ENCODE data around the gene TUBB. TPM values are rescaled to one million over a fixed set of nuclear protein-coding genes. Genes with fewer than 3 reads are reported as not detected.

Gene TUBB
- total and polyA plus RNA-seq, 10 donors = 109 to 344 (median 243) TPM

DNA sequence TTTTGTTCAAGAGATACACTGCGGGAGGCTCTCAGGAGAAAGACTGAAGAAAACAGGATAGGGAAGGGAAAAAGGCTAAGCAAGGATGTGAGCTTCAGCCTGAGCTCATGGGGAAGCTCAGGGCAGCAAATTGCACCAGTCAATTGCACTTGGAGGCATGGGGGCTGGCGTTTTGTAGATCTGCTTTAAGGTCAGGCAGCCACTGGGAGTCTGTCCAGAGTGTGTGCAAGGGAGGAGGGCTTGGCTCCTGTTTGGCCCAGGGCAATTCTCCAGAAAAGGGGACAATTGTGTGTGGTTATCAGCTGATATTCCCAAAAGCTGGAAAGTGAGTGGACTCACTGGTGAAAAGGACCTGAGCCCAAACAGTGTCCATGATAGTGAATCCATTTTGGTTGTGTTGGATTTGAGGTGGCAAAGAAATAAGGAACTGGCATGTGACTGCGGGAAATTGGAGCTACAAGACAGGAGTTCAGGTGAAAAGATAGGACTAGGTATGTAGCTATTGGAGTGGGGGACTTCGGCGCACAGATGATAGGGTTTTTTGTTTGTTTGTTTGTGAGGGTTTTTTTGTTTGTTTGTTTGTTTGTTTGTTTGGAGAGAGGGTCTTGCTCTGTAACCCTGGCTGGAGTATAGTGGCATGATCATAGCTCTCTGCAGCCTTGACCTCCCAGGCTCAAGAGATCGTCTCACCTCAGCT is 46.5 kb downstream of the TUBB start:
- TF ChIP-seq POLR2AphosphoS5 (IDR thresholded peaks at IDR 0.05) (no peak), POLR2A (IDR thresholded peaks at IDR 0.05) (no peak)
- TF ChIP-seq, protein P1, sequence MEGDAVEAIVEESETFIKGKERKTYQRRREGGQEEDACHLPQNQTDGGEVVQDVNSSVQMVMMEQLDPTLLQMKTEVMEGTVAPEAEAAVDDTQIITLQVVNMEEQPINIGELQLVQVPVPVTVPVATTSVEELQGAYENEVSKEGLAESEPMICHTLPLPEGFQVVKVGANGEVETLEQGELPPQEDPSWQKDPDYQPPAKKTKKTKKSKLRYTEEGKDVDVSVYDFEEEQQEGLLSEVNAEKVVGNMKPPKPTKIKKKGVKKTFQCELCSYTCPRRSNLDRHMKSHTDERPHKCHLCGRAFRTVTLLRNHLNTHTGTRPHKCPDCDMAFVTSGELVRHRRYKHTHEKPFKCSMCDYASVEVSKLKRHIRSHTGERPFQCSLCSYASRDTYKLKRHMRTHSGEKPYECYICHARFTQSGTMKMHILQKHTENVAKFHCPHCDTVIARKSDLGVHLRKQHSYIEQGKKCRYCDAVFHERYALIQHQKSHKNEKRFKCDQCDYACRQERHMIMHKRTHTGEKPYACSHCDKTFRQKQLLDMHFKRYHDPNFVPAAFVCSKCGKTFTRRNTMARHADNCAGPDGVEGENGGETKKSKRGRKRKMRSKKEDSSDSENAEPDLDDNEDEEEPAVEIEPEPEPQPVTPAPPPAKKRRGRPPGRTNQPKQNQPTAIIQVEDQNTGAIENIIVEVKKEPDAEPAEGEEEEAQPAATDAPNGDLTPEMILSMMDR (IDR thresholded peaks at IDR 0.05 in 8 of 11, conservative IDR thresholded peaks at IDR 0.05 in 3 of 11) = no peak
- 83 to 90% (median 87%) methylated on average over 6 of the region's 6 CpGs for WGBS, 5 donors
- H3K4me1 ChIP-seq = peaks cover 12 to 53% (median 28%) of the 10 kb centered on the region in 6 donors
- no peaks in the 10 kb centered on the region for H3K36me3 ChIP-seq
- no peaks in the 10 kb centered on the region for H3K9me3 ChIP-seq
- peaks cover 0 to 6% (median 0%) of the 10 kb centered on the region in 7 donors for H3K27me3 ChIP-seq (replicated peaks in 1 of 7)
- no peak overlapping the region for H3K4me3 ChIP-seq
- H3K27ac ChIP-seq = no peak overlapping the region
- intact Hi-C loops (cut with DNase I; ENCODE audit: low total_unique reads) = no loop called here
- no peak for DNase-seq

DNA sequence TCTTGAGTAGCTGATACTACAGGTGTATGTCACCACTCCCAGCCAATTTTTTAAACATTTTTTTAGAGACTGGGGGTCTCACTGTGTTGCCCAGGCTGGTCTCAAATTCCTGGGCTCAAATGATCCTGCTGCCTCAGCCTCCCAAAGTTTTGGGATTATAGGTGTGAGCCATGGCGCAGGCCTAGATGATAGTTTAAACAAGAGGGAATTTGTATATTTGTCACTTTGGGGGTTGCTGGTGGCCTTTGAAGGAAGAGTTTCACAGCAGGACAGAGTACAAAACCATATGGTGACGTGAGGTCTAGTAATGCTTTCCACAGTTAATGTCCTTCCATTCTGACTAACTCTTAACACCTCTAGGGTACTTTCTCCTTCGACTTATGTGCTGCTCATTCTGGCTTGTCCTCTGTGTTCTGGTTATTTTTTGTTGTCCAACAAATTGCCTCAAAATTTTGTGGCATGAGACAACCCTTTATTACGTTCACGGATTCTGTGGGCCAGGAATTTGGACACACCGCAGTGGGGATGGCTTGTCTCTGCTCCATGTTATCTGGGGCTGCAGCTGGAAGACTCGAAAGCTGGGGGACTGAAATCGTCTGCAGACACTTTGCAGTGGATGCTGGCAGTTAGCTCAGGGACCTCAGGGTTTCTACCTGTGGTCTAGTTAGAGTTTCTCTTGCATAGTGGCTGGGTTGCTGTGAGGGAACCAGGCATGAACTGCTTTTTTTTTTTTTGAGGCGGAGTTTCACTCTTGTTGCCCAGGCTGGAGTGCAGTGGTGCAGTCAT is 47.2 kb downstream of the TUBB start:
- Histone ChIP-seq H3K4me1 (peaks cover 12 to 53% (median 28%) of the 10 kb centered on the region in 6 donors), H3K27ac (no peak overlapping the region), H3K4me3 (no peak overlapping the region), H3K36me3 (no peaks in the 10 kb centered on the region), H3K9me3 (no peaks in the 10 kb centered on the region), H3K27me3 (replicated peaks in 1 of 7) (peaks cover 0 to 6% (median 0%) of the 10 kb centered on the region in 7 donors)
- 63 to 90% (median 80%) methylated on average over 9 of the region's 9 CpGs for WGBS, 5 donors
- DNase-seq = no peak
- intact Hi-C loops (cut with DNase I; ENCODE audit: low total_unique reads) = no loop called here
- TF ChIP-seq POLR2A (IDR thresholded peaks at IDR 0.05) (no peak), POLR2AphosphoS5 (IDR thresholded peaks at IDR 0.05) (no peak)
- TF ChIP-seq, protein P1 (IDR thresholded peaks at IDR 0.05 in 8 of 11, conservative IDR thresholded peaks at IDR 0.05 in 3 of 11) = no peak

DNA sequence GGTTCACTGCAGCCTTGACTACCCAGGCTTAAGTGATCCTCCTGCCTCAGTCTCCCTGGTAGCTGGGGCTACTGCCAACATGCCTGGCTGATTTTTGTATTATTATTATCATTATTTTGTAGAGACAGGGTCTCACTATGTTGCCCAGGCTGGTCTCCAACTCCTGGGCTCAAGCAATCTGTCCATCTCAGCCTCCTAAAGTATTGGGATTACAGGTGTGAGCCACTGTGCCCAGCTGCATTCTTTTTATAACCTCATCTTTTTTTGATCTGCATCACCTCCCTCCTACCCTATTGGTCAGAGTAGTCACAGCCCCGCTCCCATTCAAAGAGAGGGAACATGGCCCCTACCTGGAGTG is 47.8 kb downstream of the TUBB start:
- intact Hi-C loops (cut with DNase I; ENCODE audit: low total_unique reads) = no loop called here
- no peaks in the 10 kb centered on the region for H3K36me3 ChIP-seq
- peaks cover 12 to 53% (median 28%) of the 10 kb centered on the region in 6 donors for H3K4me1 ChIP-seq
- 93 to 100% (median 100%) methylated on average over 1 of the region's 1 CpG for WGBS, 5 donors
- H3K9me3 ChIP-seq = no peaks in the 10 kb centered on the region
- no peak overlapping the region for H3K4me3 ChIP-seq
- DNase-seq = no peak
- no peak overlapping the region for H3K27ac ChIP-seq
- TF ChIP-seq POLR2A (IDR thresholded peaks at IDR 0.05) (no peak), POLR2AphosphoS5 (IDR thresholded peaks at IDR 0.05) (no peak)
- TF ChIP-seq, protein P1 (IDR thresholded peaks at IDR 0.05 in 8 of 11, conservative IDR thresholded peaks at IDR 0.05 in 3 of 11) = no peak
- peaks cover 0 to 6% (median 0%) of the 10 kb centered on the region in 7 donors for H3K27me3 ChIP-seq (replicated peaks in 1 of 7)

DNA sequence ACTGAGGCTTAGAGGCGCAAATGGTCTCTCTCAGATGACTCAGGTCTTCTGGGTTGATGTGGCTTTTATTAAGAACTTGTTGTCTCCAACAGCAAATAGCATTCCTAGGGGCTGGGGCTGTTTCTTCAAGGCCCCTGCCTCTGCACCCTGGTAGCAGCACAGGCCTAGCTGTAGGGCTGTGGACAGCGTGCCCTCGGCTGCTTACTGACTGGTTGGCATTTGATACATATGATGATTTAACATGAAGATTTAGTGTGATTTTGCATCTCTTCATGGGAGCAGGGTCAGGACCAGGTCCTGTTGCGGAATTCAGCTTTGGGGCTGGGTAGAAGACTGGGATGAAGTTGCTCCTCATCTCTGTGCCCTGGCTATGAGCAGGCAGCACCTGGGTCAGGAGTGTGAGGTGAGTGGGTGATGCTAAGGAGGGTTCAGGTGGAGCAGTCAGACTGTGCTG is 48.5 kb downstream of the TUBB start:
- TF ChIP-seq, protein P1 (IDR thresholded peaks at IDR 0.05 in 8 of 11, conservative IDR thresholded peaks at IDR 0.05 in 3 of 11) = no peak
- TF ChIP-seq POLR2AphosphoS5 (IDR thresholded peaks at IDR 0.05) (no peak), POLR2A (IDR thresholded peaks at IDR 0.05) (no peak)
- Histone ChIP-seq H3K4me3 (no peak overlapping the region), H3K27ac (peak overlapping the region; percentile 27 to 62 (median 56)), H3K27me3 (replicated peaks in 1 of 7) (peaks cover 0 to 4% (median 0%) of the 10 kb centered on the region in 7 donors), H3K36me3 (no peaks in the 10 kb centered on the region), H3K9me3 (no peaks in the 10 kb centered on the region), H3K4me1 (peaks cover 12 to 50% (median 27%) of the 10 kb centered on the region in 6 donors)
- no peak for DNase-seq
- WGBS, 5 donors = 87 to 96% (median 92%) methylated on average over 4 of the region's 4 CpGs
- intact Hi-C loops (cut with DNase I; ENCODE audit: low total_unique reads) = no loop called here
